Panc1 (cell line): ENCODE results near the gene MRPL11. TPM values are rescaled to one million over a fixed set of nuclear protein-coding genes. Genes with fewer than 3 reads are reported as not detected.
A peak's percentile ranks its signal among the peaks of the same experiment; 100 is the strongest.

Source experiments
- ATAC-seq: fragments of 200-7000 bp; cut with Tn5 transposase; 2 replicates; pipeline ENCODE4 v1.9.1; 2020; ENCODE audit warnings: mild to moderate bottlenecking, moderate library complexity
- Bru-seq: library from RNA; stranded (reverse); fragments of 400-500 nt; gene quantifications from one replicate; lab custom pipeline; 2021; lab: Mats Ljungman, UMichigan
- BruChase-seq, 2 experiments: library from RNA; stranded (reverse); fragments of 400-500 nt; gene quantifications; one replicate each; lab custom pipeline; 2021; lab: Mats Ljungman, UMichigan
- BruUV-seq: library from RNA; stranded (reverse); fragments of 400-500 nt; replicated peaks from 2 replicates; lab custom pipeline; 2021; lab: Mats Ljungman, UMichigan
- CTCF ChIA-PET: fragments of 300-600 bp; sonication (Branson Sonifier 250); formaldehyde crosslinking; loops from one replicate; lab custom pipeline; 2022; ENCODE audit warnings: antibody characterized with exemption; lab: Charles Lee
- POLR2A ChIA-PET: fragments of 300-600 bp; sonication (Branson Sonifier 250); formaldehyde crosslinking; loops from one replicate; lab custom pipeline; 2022; ENCODE audit warnings: antibody characterized with exemption; lab: Charles Lee
- DNase-seq: peaks from one replicate; pipeline ENCODE4 v3.0.0-alpha.2; 2010; ENCODE audit warnings: low read depth, low spot score
- H3K27ac ChIP-seq: 2 replicates; pipeline ENCODE4 v1.5.1; 2011; ENCODE audit warnings: mild to moderate bottlenecking, low read length, inconsistent platforms
- H3K27me3 ChIP-seq: fragments of 200-500 bp; sonication (Bioruptor generic); 2 replicates; pipeline ENCODE4 v1.6.0; 2014; ENCODE audit warnings: low read length, inconsistent platforms; ENCODE audit not compliant: control insufficient read depth, insufficient read depth
- H3K36me3 ChIP-seq: fragments of 200-500 bp; sonication (Bioruptor generic); 2 replicates; pipeline ENCODE4 v1.5.1; 2014; ENCODE audit warnings: inconsistent platforms, mild to moderate bottlenecking, low read length, moderate library complexity; ENCODE audit not compliant: control insufficient read depth, insufficient read depth
- H3K4me1 ChIP-seq: 2 replicates; pipeline ENCODE4 v1.5.1; 2011; ENCODE audit warnings: inconsistent platforms, mild to moderate bottlenecking, low read length, moderate library complexity; ENCODE audit not compliant: control insufficient read depth, insufficient read depth
- H3K4me3 ChIP-seq, 2 experiments: 2 replicates each; pipeline ENCODE4 v1.5.1; 2011 to 2012; ENCODE audit warnings: low read depth in 2 of 2, low read length in 2 of 2, mild to moderate bottlenecking in 2 of 2, inconsistent platforms in 1 of 2, moderate library complexity in 1 of 2
- H3K9me3 ChIP-seq: fragments of 200-500 bp; sonication (Bioruptor generic); 2 replicates; pipeline ENCODE4 v1.5.1; 2014; ENCODE audit warnings: low read depth, mild to moderate bottlenecking, inconsistent platforms, low read length, moderate library complexity; ENCODE audit not compliant: control insufficient read depth, insufficient read depth
- POLR2AphosphoS5 ChIP-seq: IDR thresholded peaks from 2 replicates; pipeline ENCODE4 v1.6.1; 2012; ENCODE audit warnings: mild to moderate bottlenecking, low read depth, low read length, moderate library complexity
- SIN3A ChIP-seq: IDR thresholded peaks from 2 replicates; pipeline ENCODE4 v1.6.1; 2012; ENCODE audit warnings: low read depth, mild to moderate bottlenecking, low read length, moderate library complexity, borderline replicate concordance; ENCODE audit not compliant: insufficient read depth
- TCF7L2 ChIP-seq: IDR thresholded peaks from 2 replicates; pipeline ENCODE4 v1.6.1; 2011; ENCODE audit warnings: mild to moderate bottlenecking, low read depth, low read length, inconsistent platforms
- in situ Hi-C: cut with HindIII; loops from 2 replicates; pipeline ENCODE4 v1.10.0; 2016; ENCODE audit warnings: low sequenced_read_pairs, low pct_unique_long_range_greater_than_20kb
- intact Hi-C: fragments of 100-400 bp; cut with micrococcal nuclease; formaldehyde crosslinking; loops from one replicate; pipeline ENCODE4 v1.10.0; 2022; ENCODE audit not compliant: unreplicated experiment
- long read RNA-seq: library from polyadenylated mRNA; unstranded; transcript quantifications from one replicate; pipeline ENCODE4 v2.0.0, GENCODE V29; 2021; ENCODE audit not compliant: unreplicated experiment
- polyA plus RNA-seq: library from polyadenylated mRNA; unstranded; fragments of >200 nt; gene quantifications from one replicate; pipeline ENCODE4 v1.2.1, GENCODE V29; 2012; ENCODE audit warnings: missing spikeins; ENCODE audit not compliant: insufficient read length
- total RNA-seq: library from RNA; stranded (reverse); gene quantifications from one replicate; pipeline ENCODE4 v1.2.1, GENCODE V29; 2021; ENCODE audit not compliant: unreplicated experiment
- TF ChIP-seq, protein P1 (sequence below): fragments of 450-650 bp; IDR thresholded peaks from 2 replicates; pipeline ENCODE4 v1.5.1; 2017; ENCODE audit warnings: mild to moderate bottlenecking
- TF ChIP-seq, protein P2 (sequence below), 2 experiments: IDR thresholded peaks; 2 replicates each; pipeline ENCODE4 v1.6.1; 2011 to 2012; ENCODE audit warnings: low read depth in 2 of 2, control low read depth in 1 of 2, low read length in 1 of 2, mild to moderate bottlenecking in 1 of 2, moderate library complexity in 1 of 2; ENCODE audit not compliant: insufficient read depth in 1 of 2

The MRPL11 gene
- total RNA-seq (158 TPM), Bru-seq, nascent RNA (percentile 85 among the genes with signal in this experiment), BruChase-seq, experiment 1, labeled RNA remaining after a 2-hour chase (percentile 81 among the genes with signal in this experiment), BruChase-seq, experiment 2, labeled RNA remaining after a 6-hour chase (percentile 93 among the genes with signal in this experiment)
- 139 TPM for polyA plus RNA-seq
- long read RNA-seq, transcript MRPL11-201 (5 exons, 1,605 nt) = major isoform, 60 of 96 reads
- long read RNA-seq, transcript MRPL11-203 (5 exons, 1,527 nt) = minor isoform, 10 of 96 reads
- long read RNA-seq, partial matches to known transcripts = 11 of 96 reads
- long read RNA-seq, other reads (novel, unspliced or antisense) = 14 of 96 reads

DNA sequence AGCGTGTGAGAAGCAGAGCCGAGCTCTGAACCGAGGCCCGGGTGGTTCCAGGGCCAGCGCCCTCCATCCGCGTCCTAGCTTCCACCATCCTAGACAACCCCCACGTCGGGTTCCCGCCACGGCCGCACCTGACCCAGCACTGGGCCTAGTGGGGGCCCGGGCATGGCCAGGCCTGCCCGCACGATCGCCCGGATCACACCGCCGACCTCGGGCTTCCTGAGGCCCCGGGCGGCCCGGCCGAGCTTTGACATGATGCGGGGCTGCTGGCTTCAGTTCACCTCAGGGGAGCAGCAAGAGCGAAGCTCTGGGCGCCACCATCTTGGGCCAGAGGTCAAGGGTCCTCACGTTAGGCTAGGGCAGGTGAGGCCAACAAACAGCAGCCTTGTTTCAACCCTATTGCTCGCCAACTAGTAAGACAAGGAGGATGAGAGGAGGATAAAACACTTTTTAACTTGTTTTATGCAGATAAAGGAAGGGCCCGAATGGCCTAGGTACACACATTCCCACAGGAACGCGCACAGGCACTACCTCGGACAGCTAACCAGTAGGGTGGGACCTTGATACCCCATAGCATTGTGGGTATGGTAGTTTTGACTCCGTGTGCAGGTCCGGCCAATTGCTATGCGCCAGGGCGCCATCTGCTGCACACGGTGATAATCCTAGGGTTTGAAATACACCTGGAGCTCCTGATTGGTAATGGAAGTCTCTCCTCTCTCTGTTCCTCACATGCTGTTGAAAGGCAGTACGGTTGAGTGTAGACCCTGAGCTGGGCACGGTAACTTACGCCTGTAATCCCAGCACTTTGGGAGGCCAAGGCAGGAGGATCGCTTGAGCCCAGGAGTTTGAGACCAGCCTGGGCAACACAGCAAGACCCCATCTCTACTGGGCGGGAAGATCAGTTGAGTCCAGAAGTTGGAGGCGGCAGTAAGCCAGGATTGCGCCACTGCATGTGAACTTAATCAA lies at the start of gene MRPL11:
TSS of gene MRPL11 (minus strand) at position 345 of the 963 bp plus-strand sequence. CDS start at position 251, 94 bp downstream.
- Histone ChIP-seq H3K4me1 (peaks cover 5% of the 10 kb centered on the region; the same call in 1 of the 2 replicates), H3K27me3 (no peaks in the 10 kb centered on the region), H3K36me3 (no peaks in the 10 kb centered on the region; the same call in 1 of the 2 replicates), H3K4me3 (peak within 1 kb of the TSS; percentile 97 to 100), H3K9me3 (no peaks in the 10 kb centered on the region), H3K27ac (peak within 1 kb of the TSS; percentile 99)
- ChIA-PET POLR2A (interaction anchor here (0.5 kb wide), 1 partner anchor 83 kb away, joined by 23 read pairs; no protein-coding TSS in a partner anchor), CTCF (interaction anchor here (0.6 to 2.5 kb wide), 9 partner anchors 23 to 239 kb away, joined by 3 to 12 read pairs (median 4); partner anchors contain the start of genes PELI3 and RBM4B)
- TF ChIP-seq POLR2AphosphoS5 (peak; percentile 74), SIN3A (0 out of 2 replicates have a peak, but pooled peaks have one; percentile 67), TCF7L2 (no peak; the same call in 1 of the 2 replicates)
- TF ChIP-seq, protein P1, sequence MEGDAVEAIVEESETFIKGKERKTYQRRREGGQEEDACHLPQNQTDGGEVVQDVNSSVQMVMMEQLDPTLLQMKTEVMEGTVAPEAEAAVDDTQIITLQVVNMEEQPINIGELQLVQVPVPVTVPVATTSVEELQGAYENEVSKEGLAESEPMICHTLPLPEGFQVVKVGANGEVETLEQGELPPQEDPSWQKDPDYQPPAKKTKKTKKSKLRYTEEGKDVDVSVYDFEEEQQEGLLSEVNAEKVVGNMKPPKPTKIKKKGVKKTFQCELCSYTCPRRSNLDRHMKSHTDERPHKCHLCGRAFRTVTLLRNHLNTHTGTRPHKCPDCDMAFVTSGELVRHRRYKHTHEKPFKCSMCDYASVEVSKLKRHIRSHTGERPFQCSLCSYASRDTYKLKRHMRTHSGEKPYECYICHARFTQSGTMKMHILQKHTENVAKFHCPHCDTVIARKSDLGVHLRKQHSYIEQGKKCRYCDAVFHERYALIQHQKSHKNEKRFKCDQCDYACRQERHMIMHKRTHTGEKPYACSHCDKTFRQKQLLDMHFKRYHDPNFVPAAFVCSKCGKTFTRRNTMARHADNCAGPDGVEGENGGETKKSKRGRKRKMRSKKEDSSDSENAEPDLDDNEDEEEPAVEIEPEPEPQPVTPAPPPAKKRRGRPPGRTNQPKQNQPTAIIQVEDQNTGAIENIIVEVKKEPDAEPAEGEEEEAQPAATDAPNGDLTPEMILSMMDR = peak; percentile 97
- TF ChIP-seq, protein P2, sequence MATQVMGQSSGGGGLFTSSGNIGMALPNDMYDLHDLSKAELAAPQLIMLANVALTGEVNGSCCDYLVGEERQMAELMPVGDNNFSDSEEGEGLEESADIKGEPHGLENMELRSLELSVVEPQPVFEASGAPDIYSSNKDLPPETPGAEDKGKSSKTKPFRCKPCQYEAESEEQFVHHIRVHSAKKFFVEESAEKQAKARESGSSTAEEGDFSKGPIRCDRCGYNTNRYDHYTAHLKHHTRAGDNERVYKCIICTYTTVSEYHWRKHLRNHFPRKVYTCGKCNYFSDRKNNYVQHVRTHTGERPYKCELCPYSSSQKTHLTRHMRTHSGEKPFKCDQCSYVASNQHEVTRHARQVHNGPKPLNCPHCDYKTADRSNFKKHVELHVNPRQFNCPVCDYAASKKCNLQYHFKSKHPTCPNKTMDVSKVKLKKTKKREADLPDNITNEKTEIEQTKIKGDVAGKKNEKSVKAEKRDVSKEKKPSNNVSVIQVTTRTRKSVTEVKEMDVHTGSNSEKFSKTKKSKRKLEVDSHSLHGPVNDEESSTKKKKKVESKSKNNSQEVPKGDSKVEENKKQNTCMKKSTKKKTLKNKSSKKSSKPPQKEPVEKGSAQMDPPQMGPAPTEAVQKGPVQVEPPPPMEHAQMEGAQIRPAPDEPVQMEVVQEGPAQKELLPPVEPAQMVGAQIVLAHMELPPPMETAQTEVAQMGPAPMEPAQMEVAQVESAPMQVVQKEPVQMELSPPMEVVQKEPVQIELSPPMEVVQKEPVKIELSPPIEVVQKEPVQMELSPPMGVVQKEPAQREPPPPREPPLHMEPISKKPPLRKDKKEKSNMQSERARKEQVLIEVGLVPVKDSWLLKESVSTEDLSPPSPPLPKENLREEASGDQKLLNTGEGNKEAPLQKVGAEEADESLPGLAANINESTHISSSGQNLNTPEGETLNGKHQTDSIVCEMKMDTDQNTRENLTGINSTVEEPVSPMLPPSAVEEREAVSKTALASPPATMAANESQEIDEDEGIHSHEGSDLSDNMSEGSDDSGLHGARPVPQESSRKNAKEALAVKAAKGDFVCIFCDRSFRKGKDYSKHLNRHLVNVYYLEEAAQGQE (IDR thresholded peaks at IDR 0.05; ENCODE audit: insufficient read depth in 1 of 2, low read depth in 2 of 2, low read length in 1 of 2) = peak in 1 of 2 experiments; percentile 9; a peak in 1 of 4 replicates
- no TSS peak for BruUV-seq
- ATAC-seq (peak; percentile 98), DNase-seq (peak; percentile 97)
- intact Hi-C loops (no loop called here), in situ Hi-C loops (no loop called here)

- no TSS peak for BruUV-seq
- no peaks in the 10 kb centered on the region for H3K4me1 ChIP-seq
- peaks cover 5% of the 10 kb centered on the region; the same call in 1 of the 2 replicates for H3K36me3 ChIP-seq
- H3K9me3 ChIP-seq = no peaks in the 10 kb centered on the region
- no peak overlapping the region for H3K4me3 ChIP-seq
- ATAC-seq (no peak), DNase-seq (no peak)
- in situ Hi-C loops (no loop called here), intact Hi-C loops (no loop called here)
- ChIA-PET CTCF (no interaction called here), POLR2A (interaction anchor here (0.8 kb wide), 1 partner anchor 16 kb away, joined by 4 read pairs; no protein-coding TSS in a partner anchor)
- TF ChIP-seq TCF7L2 (no peak), SIN3A (no peak), POLR2AphosphoS5 (no peak)
- TF ChIP-seq, protein P2 (IDR thresholded peaks at IDR 0.05; ENCODE audit: insufficient read depth in 1 of 2, low read depth in 2 of 2, low read length in 1 of 2) = no peak
- TF ChIP-seq, protein P1 = no peak
- no peak overlapping the region for H3K27ac ChIP-seq
- H3K27me3 ChIP-seq = no peaks in the 10 kb centered on the region
These were observed 46.2 kb upstream of the MRPL11 start for GRCh38 chr11:66484806-66485380.
